Skin of body (tissue), 2 donors: ENCODE results near the gene GNS. TPM values are rescaled to one million over a fixed set of nuclear protein-coding genes. Genes with fewer than 3 reads are reported as not detected.

Experiments used
- DNase-seq: peaks from one replicate; lab custom pipeline; 2025; lab: John Stamatoyannopoulos, UW
- total RNA-seq: library from RNA; depleted of rRNA; stranded (reverse); fragments of >200 nt; gene quantifications from one replicate; pipeline ENCODE4 v1.2.3, GENCODE V29; 2014

GNS gene
- total RNA-seq, 1 donor from 2014 or later: 62.0 TPM

DNA sequence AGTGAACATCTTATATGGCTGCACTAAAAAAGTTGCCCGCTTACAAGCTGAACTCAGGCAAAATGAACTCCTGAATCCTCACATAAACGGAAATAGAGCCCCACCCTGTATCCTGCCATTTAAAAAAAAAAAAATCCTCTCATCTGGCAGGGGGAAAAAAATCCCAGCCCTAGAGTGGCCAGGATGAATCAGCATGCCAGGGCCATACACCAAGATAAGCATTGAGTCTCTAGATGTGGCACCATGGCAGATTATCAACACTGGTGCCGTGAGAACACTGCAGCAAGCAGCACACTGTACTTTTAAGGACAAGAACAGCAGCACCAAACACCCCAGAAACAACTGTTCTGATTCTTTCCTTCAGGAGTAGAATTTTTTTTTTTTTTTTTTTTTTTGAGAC lies 83.4 kb downstream of the GNS start:
- DNase-seq: no peak

DNA sequence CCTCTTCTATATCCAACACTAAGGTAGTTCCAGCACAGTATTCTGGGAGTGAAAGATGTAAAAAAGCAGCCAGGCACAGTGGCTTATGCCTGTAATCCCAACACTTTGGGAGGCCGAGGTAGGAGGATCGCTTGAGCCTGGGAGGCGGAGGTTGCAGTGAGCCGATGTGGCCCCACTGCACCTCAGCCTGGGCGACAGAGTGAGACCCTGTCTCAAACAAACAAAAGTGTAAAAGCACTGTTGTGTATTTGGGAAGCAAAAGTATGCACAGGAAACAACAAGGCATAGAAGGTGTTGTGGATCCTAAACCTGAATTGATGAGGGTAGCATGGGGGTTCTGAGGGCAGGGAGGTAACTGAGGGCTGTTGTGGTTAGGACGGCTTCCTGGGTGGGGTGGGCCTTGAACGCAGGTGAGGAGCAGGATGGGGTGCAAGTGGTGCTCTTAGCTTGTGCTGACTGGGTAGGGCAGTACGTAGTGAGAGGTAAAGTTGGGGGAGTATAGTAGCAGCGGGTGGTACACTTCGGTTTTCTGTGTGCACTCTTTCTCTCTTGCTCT lies 84.8 kb downstream of the GNS start:
- DNase-seq: no peak

DNA sequence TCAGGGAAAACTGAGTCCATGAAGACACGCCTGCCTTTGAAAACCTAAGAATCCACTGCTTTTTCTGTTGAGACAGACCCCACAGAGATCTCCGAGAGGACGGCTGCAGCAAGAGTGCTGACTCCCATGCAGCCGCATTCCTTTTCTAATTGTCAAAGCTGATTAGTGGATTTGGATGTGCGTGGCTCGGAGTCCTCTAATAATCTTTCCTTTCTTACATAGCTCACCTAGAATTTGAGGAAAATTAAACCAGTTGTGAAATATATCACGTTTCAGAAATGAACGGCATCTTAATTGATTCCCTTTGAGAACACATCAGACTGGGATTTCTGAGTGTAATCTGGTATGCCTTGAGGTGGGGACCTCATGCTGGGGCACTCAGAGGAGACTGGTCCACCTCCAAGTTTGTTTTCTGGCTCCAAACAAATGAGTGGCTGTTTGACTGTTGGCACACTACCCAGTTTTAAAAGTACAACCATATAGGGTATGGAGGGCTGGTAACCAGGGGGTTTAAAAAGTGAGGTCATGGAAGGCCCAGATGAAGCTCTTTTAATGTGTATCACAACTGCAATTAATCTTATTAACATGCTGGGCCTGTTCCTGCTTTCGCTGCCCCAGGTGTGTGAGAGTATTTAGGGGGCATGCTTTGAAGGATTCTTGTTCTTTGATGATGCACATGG lies 85.6 kb downstream of the GNS start:
- DNase-seq: no peak

DNA sequence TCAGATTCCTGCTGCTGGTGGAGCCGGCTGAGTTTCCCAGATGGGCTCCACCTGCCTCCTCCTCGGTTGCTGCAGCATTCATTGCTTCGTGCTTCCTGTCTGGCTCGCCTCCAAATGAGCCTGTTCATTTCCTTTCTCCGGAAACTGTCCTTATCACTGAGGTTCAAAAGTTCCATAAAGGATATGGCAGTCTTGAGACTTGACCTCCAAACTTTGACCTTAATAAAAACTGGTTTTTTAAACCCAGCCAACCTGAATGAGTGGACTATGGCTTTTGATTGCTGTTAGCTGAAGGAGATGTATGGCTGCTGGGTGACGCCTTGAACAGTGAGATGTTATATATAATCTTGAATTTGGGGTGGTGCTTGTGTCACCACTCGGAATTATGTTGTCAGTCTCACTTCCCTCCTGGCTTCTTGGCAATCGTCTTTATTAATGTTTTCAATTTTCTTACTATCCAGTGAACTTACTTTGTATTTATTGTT lies 86.2 kb downstream of the GNS start:
- DNase-seq: peak; percentile 5

DNA sequence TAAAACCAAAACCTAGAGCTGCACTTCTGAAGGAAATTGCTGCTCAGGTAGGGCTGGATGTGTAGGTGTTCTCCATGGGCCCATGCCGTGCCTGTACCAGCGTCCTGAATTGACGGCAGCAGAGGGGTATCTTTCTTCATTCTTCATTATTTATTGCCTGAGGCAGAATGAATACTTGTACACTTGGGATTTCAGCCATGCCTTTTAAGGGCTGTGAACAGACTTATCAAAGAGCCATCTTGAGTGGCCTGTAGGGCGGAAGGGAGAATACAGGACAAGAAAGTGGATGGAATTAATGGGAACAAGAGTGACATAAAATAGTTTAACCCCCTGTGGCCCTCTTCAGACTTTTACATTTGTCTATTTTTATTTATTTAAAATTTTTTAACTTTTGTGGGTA lies 87.5 kb downstream of the GNS start:
- no peak for DNase-seq

DNA sequence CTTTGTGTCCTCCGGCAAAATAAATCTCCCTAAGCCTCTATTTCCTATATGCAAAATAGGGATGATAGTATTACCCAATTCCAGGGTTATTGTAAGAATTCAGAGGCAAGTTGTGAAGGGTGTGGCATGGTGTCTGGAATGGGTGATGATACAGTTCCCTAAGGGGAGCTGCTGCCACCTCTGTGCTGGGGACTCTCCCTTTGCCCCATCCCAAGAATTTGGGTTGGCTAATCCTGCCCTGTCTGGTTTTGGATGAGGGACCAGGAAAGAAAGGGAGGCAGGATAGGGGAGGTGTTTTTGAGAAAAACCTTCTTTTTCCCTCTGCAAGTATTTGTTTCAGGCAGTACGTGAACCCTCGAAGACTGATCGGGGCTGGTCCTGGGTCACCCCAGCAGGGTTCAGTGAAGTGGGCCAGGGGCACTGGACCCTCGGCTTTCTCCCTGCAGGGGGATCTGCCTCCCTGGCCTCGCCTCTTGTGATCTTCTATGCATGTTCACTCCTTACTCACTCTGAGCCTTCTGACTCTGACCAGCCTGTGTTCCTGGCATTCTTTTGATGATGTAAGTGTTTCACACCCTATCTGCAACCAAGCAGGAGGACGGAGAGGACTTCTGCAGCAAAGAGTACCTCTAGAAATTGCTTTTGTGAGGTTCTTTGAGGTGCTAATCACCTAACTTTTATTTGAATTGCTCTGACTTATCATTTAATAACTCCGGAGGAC lies 88.1 kb downstream of the GNS start:
- DNase-seq: no peak

DNA sequence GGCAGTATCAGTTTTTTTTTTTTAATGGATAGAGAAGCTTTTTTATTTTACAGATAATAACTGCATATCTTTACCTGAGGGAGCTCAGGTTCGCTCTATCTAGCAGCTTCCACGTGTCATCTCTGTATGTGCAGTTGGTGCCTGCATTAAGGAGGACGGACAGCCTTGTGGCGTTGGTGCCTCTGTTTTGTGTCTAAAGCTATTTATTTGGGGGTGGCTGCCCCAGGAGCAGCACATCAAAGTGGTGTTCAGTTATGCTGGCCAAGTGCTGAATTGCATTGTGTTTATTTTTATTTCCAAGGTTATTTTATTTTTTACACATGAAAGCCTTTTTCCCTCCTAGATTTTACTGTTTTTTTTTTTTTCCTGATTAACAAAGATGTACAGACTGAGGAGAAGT lies 89.2 kb downstream of the GNS start:
- no peak for DNase-seq

DNA sequence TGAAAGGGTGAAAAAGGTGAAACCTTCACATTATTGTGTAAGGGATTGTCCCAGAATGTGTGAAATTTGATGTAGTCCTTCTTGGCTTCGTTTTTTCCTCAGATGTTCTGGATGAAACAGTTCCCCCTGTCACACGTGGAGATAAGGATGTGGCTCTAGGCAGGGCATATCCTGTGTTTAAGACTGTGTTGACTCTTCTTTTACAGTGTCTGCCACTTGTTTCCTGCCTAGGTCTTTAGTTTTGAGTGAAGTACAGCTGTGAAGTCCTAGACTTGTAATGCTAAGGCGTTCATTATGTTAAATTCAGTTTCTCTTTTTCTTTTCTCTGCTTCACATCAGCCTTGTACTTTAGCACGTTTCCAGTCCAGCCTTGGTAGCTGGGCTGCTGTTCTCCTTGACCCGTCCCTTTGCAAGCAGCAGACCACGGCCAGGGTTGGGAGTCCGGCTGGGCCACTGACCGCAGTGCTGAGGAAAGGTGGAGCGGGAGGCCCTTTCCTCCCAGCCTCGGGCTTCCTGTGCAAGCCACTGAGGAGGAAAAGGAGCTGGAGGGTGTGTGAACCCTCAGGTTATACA lies 89.8 kb downstream of the GNS start:
- DNase-seq: no peak

DNA sequence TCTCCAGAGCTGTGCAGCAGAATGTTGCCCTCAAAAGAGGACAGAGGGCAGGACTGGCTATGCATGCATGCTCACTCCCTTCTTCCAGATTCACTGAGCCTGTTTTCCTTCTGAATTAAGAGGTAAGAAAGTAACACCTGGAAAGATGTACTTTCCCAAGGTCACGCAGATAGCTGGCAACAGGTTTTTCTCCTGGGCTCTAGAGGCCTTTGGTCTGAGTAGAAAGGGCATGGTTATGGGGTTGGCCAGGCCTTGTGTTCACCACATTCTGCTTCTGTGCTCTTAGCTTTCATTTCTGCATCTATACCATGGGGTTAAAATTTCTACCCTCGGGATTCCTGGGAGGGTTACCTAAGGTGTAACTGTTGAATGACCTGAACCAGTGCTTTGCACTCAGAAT lies 91.4 kb downstream of the GNS start:
- DNase-seq: no peak

DNA sequence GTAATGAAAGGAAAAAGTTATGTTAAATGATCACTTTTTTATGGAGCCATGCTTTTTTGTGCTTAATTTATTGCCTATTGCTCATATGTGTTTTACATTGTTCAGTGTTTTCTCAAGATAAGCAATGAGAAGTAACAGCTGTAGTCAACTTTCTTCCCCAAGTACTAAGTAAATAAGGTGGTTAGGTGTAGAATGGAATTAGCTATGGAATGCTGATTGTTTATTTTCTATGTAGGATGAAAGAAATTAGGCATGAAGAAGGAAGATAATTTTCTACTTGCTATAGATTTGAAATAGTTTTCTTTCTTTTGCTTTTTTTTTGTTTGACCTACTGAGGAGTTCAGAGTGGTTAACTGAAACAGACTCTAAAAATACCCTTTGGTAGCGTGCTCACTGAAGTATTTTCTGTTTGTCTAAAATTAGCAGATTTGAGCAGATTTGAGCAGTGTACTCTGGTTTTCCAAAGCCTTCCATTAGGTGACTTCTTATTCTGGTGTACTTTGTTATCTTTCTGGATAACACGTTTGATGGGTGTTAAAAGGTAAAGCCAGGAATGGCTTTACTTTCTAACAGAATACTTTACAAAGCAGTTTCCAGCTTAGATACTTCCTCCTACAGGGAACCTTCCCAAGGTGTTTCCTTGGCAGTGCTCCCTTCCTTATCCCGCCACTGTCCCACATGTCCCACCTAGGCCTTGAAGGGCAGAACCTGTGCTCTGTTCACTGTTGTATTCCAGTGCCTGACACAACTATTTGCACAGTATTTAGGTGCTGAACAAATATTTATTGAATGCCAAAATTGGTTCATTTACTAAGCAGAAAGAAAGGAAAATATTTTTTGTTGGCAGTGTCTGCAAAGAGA lies 92.9 kb downstream of the GNS start:
- DNase-seq: no peak

DNA sequence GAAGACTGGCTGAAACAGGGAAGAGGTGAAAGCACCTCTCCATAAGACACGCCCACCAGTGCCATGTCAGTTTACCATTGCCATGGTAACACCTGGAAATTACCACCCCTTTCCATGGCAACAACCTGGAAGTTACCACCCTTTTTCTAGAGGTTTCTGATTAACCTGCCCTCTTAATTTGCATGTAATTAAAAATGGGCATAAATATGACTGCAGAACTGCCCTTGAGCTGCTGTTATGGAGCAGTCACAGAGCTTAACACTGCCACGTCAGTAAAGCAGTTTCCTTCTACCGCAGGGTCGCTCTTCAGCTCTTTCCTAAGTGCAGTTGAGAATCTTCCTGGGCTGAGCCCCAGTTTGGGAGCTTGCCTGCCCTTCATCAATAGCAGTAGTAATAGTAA lies 93.7 kb downstream of the GNS start:
- no peak for DNase-seq

Other genes with a start within 250 kb of the GNS start
- gene RASSF3, start 148.9 kb downstream of the GNS start, total RNA-seq: 14.4 TPM
- 1.5 TPM for gene TBC1D30, start 65.2 kb upstream of the GNS start, total RNA-seq